GM23248 (cell line): Measurements from ENCODE around the gene ADO.

Experiments
- EZH2 ChIP-seq: fragments of 200-600 bp; sonication (generic); IDR thresholded peaks from 2 replicates; pipeline ENCODE4 v1.6.1; 2018; ENCODE audit warnings: antibody characterized with exemption, mild to moderate bottlenecking; ENCODE audit not compliant: insufficient read depth, poor library complexity, severe bottlenecking
- EZH2phosphoT487 ChIP-seq: fragments of 200-600 bp; sonication (generic); IDR thresholded peaks from 2 replicates; pipeline ENCODE4 v1.6.1; 2018; ENCODE audit warnings: antibody characterized with exemption, moderate library complexity, mild to moderate bottlenecking, low read depth; ENCODE audit not compliant: insufficient read depth

- no peak for TF ChIP-seq EZH2
- no peak for TF ChIP-seq EZH2phosphoT487
Observed at GRCh38 chr10:62769574-62770242, 34.8 kb upstream of the ADO start.
